ENCODE measurements around the gene SLC9A8. TPM values are rescaled to one million over a fixed set of nuclear protein-coding genes. Genes with fewer than 3 reads are reported as not detected.

The SLC9A8 gene
- total RNA-seq, 5 donors from 2014 or later (not counting 1 experiment from before 2014, with no cell fraction given): 22.2 to 34.2 (median 25.6) TPM

DNA sequence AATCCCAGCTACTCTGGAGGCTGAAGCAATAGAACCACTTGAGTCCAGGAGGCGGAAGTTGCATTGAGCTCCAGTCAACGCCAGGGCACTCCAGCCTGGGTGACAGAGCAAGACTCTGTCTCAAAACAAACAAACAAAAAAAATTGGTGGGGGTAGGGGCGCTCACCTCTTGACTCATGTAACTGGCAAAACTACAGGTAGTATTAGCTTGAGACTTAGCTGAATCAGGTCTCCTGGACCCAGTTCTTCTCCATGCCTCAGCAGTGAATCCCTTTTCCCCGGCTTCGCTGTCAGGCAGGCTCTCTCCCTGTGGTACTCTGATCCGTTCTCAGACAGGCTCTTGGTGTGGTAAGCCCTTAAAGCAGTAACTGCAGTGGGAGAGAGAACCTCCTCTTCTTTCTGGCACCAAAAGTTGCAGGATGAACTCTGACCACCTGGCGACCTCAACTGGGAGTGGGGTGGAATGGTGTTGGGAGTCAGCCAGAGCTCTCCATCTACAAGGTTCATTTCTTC, 12.9 kb downstream of the SLC9A8 start:
- H3K4me1 Mint-ChIP-seq: peaks cover 37 to 44% (median 43%) of the 10 kb centered on the region in 3 donors
- H3K4me3 Mint-ChIP-seq: no peak overlapping the region
- 100% methylated on average over 2 of the region's 7 CpGs for WGBS (ENCODE audit: insufficient coverage)
- peaks cover 20 to 34% of the 10 kb centered on the region in 2 experiments for H3K4me1 ChIP-seq (ENCODE audit: control insufficient read depth in 1 of 2, extremely low read depth in 1 of 2, insufficient read depth in 2 of 2, low read length in 2 of 2)
- ATAC-seq (replicated peaks in 1 of 4): no peak
- no peaks in the 10 kb centered on the region for H3K27me3 Mint-ChIP-seq
- peaks cover 3 to 43% of the 10 kb centered on the region in 2 donors for H3K36me3 ChIP-seq (ENCODE audit: control insufficient read depth in 2 of 2, extremely low read depth in 1 of 2, insufficient read depth in 1 of 2, low read length in 1 of 2)
- H3K4me3 ChIP-seq (ENCODE audit: control insufficient read depth in 1 of 2, extremely low read depth in 1 of 2, low read length in 1 of 2): no peak overlapping the region
- no peak for DNase-seq
- H3K27ac ChIP-seq (ENCODE audit: low read length): no peak overlapping the region
- ChIA-PET CTCF (no interaction called here), POLR2A (interaction anchor here in 1 of 2 donors (0.6 kb wide), 1 partner anchor 13 kb away, joined by 4 read pairs; the partner anchor contains the start of gene SLC9A8)
- H3K9me3 Mint-ChIP-seq: no peaks in the 10 kb centered on the region
- no peak overlapping the region for H3K27ac Mint-ChIP-seq
- H3K36me3 Mint-ChIP-seq: peaks cover 39% of the 10 kb centered on the region
- no peaks in the 10 kb centered on the region for H3K9me3 ChIP-seq
- H3K27me3 ChIP-seq (replicated peaks in 1 of 2; ENCODE audit: control insufficient read depth in 2 of 2, extremely low read depth in 1 of 2, insufficient read depth in 2 of 2, low read length in 1 of 2): no peaks in the 10 kb centered on the region

DNA sequence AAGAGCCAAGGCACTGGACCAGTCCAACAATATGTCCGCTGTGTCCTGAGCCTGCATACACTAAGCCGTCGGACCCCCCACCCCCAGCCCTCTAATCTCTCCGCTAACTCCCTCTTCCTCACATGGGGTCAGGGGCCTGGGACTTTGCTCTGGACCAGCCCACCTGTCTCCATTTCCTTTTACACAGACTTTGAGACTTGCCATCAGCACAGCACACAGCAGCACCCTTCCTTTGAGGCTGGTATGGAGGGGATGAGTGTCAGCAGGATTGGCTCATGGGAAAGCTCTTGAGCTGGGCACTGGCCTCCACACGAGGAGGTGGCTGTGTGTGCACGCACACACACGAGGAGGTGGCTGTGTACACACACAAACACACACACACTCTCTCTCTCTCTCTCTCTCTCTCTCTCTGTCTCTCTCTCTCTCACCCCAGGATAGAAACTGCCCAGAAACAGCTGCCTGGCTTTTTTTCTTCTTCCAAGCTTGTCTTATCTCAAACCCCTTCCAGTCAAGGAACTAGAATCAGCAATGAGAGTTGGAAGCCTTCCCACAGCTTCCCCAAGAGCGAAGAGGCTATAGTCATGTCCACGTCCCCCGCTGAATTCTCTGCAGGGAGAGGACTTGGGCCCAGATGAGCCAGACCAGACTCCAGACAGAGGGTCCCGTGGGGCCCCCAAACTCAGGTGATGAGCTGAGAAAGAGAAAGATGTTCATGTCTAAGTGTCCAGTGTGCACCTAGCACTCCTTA, 18.6 kb downstream of the SLC9A8 start:
- H3K9me3 Mint-ChIP-seq: no peaks in the 10 kb centered on the region
- no peak overlapping the region for H3K27ac Mint-ChIP-seq
- peaks cover 2 to 9% (median 5%) of the 10 kb centered on the region in 3 donors for H3K4me1 Mint-ChIP-seq
- no peak overlapping the region for H3K4me3 ChIP-seq (ENCODE audit: control insufficient read depth in 1 of 2, extremely low read depth in 1 of 2, low read length in 1 of 2)
- POLR2A ChIA-PET: no interaction called here
- H3K27me3 ChIP-seq (replicated peaks in 1 of 2; ENCODE audit: control insufficient read depth in 2 of 2, extremely low read depth in 1 of 2, insufficient read depth in 2 of 2, low read length in 1 of 2): no peaks in the 10 kb centered on the region
- CTCF ChIA-PET: interaction anchor here in 1 of 2 donors (1.0 kb wide), 1 partner anchor 15 kb away, joined by 3 read pairs; no protein-coding TSS in a partner anchor
- WGBS (ENCODE audit: insufficient coverage): 94% methylated on average over 9 of the region's 11 CpGs
- no peaks in the 10 kb centered on the region for H3K9me3 ChIP-seq
- no peaks in the 10 kb centered on the region for H3K27me3 Mint-ChIP-seq
- no peak overlapping the region for H3K4me3 Mint-ChIP-seq
- peaks cover 5 to 41% of the 10 kb centered on the region in 2 donors for H3K36me3 ChIP-seq (ENCODE audit: control insufficient read depth in 2 of 2, extremely low read depth in 1 of 2, insufficient read depth in 1 of 2, low read length in 1 of 2)
- ATAC-seq (replicated peaks in 1 of 4) (no peak), DNase-seq (no peak)
- peaks cover 34% of the 10 kb centered on the region for H3K36me3 Mint-ChIP-seq
- H3K27ac ChIP-seq (ENCODE audit: low read length): no peak overlapping the region
- no peaks in the 10 kb centered on the region for H3K4me1 ChIP-seq (ENCODE audit: control insufficient read depth in 1 of 2, extremely low read depth in 1 of 2, insufficient read depth in 2 of 2, low read length in 2 of 2)

DNA sequence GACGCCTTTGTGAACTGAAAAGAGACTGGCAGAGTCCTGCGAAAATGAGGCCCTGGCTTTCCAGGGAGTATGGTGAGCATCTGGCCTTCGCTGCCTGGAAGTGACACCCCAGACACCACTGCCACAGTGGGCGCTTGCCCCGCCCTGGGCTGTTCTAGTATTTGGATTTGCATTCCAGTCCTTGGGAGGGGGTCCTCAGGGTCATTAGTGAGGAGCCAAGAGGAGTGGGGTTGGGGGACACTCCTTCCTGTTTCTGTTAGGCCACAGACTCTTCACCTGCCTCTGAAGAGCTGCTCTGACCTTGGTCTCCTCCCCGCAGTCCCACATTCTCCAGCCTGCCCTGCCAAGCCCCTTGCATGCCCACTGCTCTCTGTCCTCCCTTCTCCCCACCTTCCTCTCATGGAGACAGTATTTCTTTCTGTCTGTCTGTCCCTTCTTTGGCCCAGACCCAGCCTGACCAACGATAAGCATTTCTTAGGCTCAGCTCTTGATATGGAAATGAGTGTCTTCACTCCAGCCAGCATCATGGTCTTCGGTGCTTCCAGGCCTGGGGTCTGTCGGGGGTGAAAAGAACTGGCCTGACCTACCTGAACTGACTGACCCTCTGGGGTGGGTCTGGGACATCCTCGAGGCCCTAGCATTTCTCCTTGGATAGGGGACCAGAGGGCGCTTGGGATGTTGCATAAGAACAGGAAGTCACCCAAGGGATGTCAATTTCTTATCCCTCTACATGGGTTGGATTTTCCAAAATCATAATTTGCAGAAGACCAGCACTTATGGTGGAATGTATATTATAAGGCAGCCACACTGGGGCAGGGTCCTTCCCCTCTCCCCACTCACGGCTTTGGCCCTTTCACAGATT, 19.4 kb downstream of the SLC9A8 start:
- no peaks in the 10 kb centered on the region for H3K4me1 ChIP-seq (ENCODE audit: control insufficient read depth in 1 of 2, extremely low read depth in 1 of 2, insufficient read depth in 2 of 2, low read length in 2 of 2)
- DNase-seq (no peak), ATAC-seq (replicated peaks in 1 of 4) (no peak)
- ChIA-PET CTCF (no interaction called here), POLR2A (no interaction called here)
- Mint-ChIP-seq H3K4me3 (no peak overlapping the region), H3K27ac (peak overlapping the region in 1 of 2 donors; percentile 15), H3K9me3 (no peaks in the 10 kb centered on the region), H3K27me3 (no peaks in the 10 kb centered on the region), H3K36me3 (peaks cover 31% of the 10 kb centered on the region), H3K4me1 (peaks cover 3 to 10% (median 7%) of the 10 kb centered on the region in 3 donors)
- peaks cover 5 to 34% of the 10 kb centered on the region in 2 donors for H3K36me3 ChIP-seq (ENCODE audit: control insufficient read depth in 2 of 2, extremely low read depth in 1 of 2, insufficient read depth in 1 of 2, low read length in 1 of 2)
- no peak overlapping the region for H3K4me3 ChIP-seq (ENCODE audit: control insufficient read depth in 1 of 2, extremely low read depth in 1 of 2, low read length in 1 of 2)
- no peak overlapping the region for H3K27ac ChIP-seq (ENCODE audit: low read length)
- H3K27me3 ChIP-seq (replicated peaks in 1 of 2; ENCODE audit: control insufficient read depth in 2 of 2, extremely low read depth in 1 of 2, insufficient read depth in 2 of 2, low read length in 1 of 2): no peaks in the 10 kb centered on the region
- H3K9me3 ChIP-seq: no peaks in the 10 kb centered on the region
- WGBS (ENCODE audit: insufficient coverage): 85% methylated on average over 4 of the region's 12 CpGs

- Histone ChIP-seq H3K36me3 (ENCODE audit: control insufficient read depth in 2 of 2, extremely low read depth in 1 of 2, insufficient read depth in 1 of 2, low read length in 1 of 2) (peaks cover 5 to 34% of the 10 kb centered on the region in 2 donors), H3K27me3 (replicated peaks in 1 of 2; ENCODE audit: control insufficient read depth in 2 of 2, extremely low read depth in 1 of 2, insufficient read depth in 2 of 2, low read length in 1 of 2) (no peaks in the 10 kb centered on the region), H3K4me1 (ENCODE audit: control insufficient read depth in 1 of 2, extremely low read depth in 1 of 2, insufficient read depth in 2 of 2, low read length in 2 of 2) (no peaks in the 10 kb centered on the region), H3K9me3 (no peaks in the 10 kb centered on the region), H3K4me3 (ENCODE audit: control insufficient read depth in 1 of 2, extremely low read depth in 1 of 2, low read length in 1 of 2) (no peak overlapping the region), H3K27ac (ENCODE audit: low read length) (no peak overlapping the region)
- H3K4me1 Mint-ChIP-seq: peaks cover 3 to 10% (median 9%) of the 10 kb centered on the region in 3 donors
- ChIA-PET CTCF (no interaction called here), POLR2A (no interaction called here)
- no peak overlapping the region for H3K27ac Mint-ChIP-seq
- no peaks in the 10 kb centered on the region for H3K27me3 Mint-ChIP-seq
- 94% methylated on average over 9 of the region's 13 CpGs for WGBS (ENCODE audit: insufficient coverage)
- no peak for DNase-seq
- ATAC-seq (replicated peaks in 1 of 4): no peak
- H3K9me3 Mint-ChIP-seq: no peaks in the 10 kb centered on the region
- H3K36me3 Mint-ChIP-seq: peaks cover 31% of the 10 kb centered on the region
- no peak overlapping the region for H3K4me3 Mint-ChIP-seq
Observed at GRCh38 chr20:49832632-49833327, 20.2 kb downstream of the SLC9A8 start.

DNA sequence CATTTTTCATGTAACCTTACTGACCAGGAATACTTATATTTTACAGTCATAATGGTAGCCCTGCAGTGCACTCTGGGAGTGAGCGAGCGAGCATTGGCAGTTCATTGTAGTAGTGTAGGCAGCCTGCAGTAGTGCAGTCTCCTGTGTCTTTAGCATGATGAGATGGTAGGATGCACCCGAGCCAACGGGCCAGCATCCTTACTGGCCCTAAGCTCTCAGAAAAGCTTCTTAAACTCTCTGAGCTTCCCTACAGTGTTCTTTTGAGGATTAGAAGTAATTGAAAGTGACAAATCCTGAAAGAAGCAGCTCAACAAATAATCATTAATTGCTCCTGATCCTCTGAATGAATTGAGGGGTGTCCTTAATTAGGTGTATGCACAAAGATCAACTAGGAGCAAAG, 20.9 kb downstream of the SLC9A8 start:
- Mint-ChIP-seq H3K36me3 (peaks cover 31% of the 10 kb centered on the region), H3K9me3 (no peaks in the 10 kb centered on the region), H3K27ac (no peak overlapping the region), H3K27me3 (no peaks in the 10 kb centered on the region), H3K4me3 (no peak overlapping the region), H3K4me1 (peaks cover 3 to 10% (median 9%) of the 10 kb centered on the region in 3 donors)
- Histone ChIP-seq H3K4me1 (ENCODE audit: control insufficient read depth in 1 of 2, extremely low read depth in 1 of 2, insufficient read depth in 2 of 2, low read length in 2 of 2) (no peaks in the 10 kb centered on the region), H3K4me3 (ENCODE audit: control insufficient read depth in 1 of 2, extremely low read depth in 1 of 2, low read length in 1 of 2) (no peak overlapping the region), H3K36me3 (ENCODE audit: control insufficient read depth in 2 of 2, extremely low read depth in 1 of 2, insufficient read depth in 1 of 2, low read length in 1 of 2) (peaks cover 5 to 36% of the 10 kb centered on the region in 2 donors), H3K27ac (ENCODE audit: low read length) (no peak overlapping the region), H3K27me3 (replicated peaks in 1 of 2; ENCODE audit: control insufficient read depth in 2 of 2, extremely low read depth in 1 of 2, insufficient read depth in 2 of 2, low read length in 1 of 2) (no peaks in the 10 kb centered on the region), H3K9me3 (no peaks in the 10 kb centered on the region)
- WGBS (ENCODE audit: insufficient coverage): no CpG with 5 or more reads among the region's 4 CpGs
- ATAC-seq (replicated peaks in 1 of 4): no peak
- ChIA-PET CTCF (no interaction called here), POLR2A (interaction anchor here in 1 of 2 donors (0.6 kb wide), 1 partner anchor 129 kb away, joined by 3 read pairs; no protein-coding TSS in a partner anchor)
- no peak for DNase-seq

DNA sequence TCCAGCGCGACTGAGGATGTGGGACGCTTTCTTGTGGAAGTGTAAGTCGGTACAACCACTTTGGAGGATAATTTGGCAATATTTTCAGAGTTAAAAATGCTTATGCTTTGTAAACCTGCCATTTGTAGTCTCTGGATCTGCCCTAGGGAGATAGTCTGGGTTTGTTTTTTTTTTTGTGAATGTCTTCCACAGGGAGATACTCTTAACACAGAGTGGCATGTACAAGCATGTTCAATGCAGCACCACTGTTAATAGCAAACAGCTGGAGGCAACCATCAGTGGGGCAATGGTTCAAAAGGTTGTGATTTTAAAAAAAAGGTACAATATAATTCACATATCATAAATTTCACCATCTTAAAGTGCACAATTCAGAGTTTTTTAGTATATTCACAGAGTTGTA, 22.4 kb downstream of the SLC9A8 start:
- WGBS (ENCODE audit: insufficient coverage): 100% methylated on average over 4 of the region's 4 CpGs
- ChIA-PET POLR2A (no interaction called here), CTCF (no interaction called here)
- H3K9me3 Mint-ChIP-seq: no peaks in the 10 kb centered on the region
- Histone ChIP-seq H3K36me3 (ENCODE audit: control insufficient read depth in 2 of 2, extremely low read depth in 1 of 2, insufficient read depth in 1 of 2, low read length in 1 of 2) (peaks cover 5 to 39% of the 10 kb centered on the region in 2 donors), H3K9me3 (no peaks in the 10 kb centered on the region), H3K4me3 (ENCODE audit: control insufficient read depth in 1 of 2, extremely low read depth in 1 of 2, low read length in 1 of 2) (no peak overlapping the region), H3K27me3 (replicated peaks in 1 of 2; ENCODE audit: control insufficient read depth in 2 of 2, extremely low read depth in 1 of 2, insufficient read depth in 2 of 2, low read length in 1 of 2) (no peaks in the 10 kb centered on the region), H3K27ac (ENCODE audit: low read length) (no peak overlapping the region), H3K4me1 (ENCODE audit: control insufficient read depth in 1 of 2, extremely low read depth in 1 of 2, insufficient read depth in 2 of 2, low read length in 2 of 2) (no peaks in the 10 kb centered on the region)
- peaks cover 6 to 11% (median 10%) of the 10 kb centered on the region in 3 donors for H3K4me1 Mint-ChIP-seq
- no peaks in the 10 kb centered on the region for H3K27me3 Mint-ChIP-seq
- H3K27ac Mint-ChIP-seq: no peak overlapping the region
- ATAC-seq (replicated peaks in 1 of 4) (no peak), DNase-seq (no peak)
- no peak overlapping the region for H3K4me3 Mint-ChIP-seq
- H3K36me3 Mint-ChIP-seq: peaks cover 35% of the 10 kb centered on the region

Data from T-cell (primary cell).